ENCODE data around the gene SLC17A9. TPM values are rescaled to one million over a fixed set of nuclear protein-coding genes. Genes with fewer than 3 reads are reported as not detected.

The SLC17A9 gene
- total and polyA plus RNA-seq, 2 of the 8 experiments (the other 6 are each of a cell fraction or from before 2014, with no cell fraction given) = 23.5 to 35.2 TPM

- TF ChIP-seq RNF2 (IDR thresholded peaks at IDR 0.05; ENCODE audit: borderline replicate concordance, low read depth, low read length, missing control alignments, poor library complexity, severe bottlenecking) = peak; percentile 90
- peak; percentile 94 for TF ChIP-seq EZH2 (IDR thresholded peaks at IDR 0.05; ENCODE audit: low read depth, low read length, severe bottlenecking)
- TF ChIP-seq EP300 (IDR thresholded peaks at IDR 0.05; ENCODE audit: borderline replicate concordance in 1 of 2, low read depth in 2 of 2, low read length in 2 of 2) = no peak
Observed at GRCh38 chr20:63005862-63006539, 53.5 kb downstream of the SLC17A9 start (continued).

Data from H1 (cell line).